ENCODE results near the gene PCDHA13. TPM values are rescaled to one million over a fixed set of nuclear protein-coding genes. Genes with fewer than 3 reads are reported as not detected.

The PCDHA13 gene
- total RNA-seq, 4 donors from 2014 or later = 0.39 to 2.1 (median 0.76) TPM

DNA sequence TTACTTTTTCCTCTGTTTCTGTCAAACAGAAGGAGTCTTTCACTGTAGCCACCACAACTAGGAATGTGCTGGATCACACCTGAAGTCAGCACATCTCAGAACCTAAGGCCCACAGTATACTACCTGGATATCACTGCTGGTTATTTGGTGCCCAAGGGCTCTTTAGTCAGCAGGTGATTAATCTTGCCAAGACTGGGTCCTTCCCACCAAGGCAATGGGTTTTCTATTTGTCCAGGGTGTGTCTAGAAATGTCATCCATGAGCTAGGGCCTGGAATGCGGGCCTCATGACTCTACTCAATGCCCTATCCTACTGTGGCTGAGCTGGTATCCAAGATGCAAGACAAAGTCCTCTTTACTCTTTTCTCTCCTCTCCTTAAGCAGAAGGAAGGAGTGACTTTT, 34.4 kb downstream of the PCDHA13 start:
- Histone ChIP-seq H3K4me1 (no peaks in the 10 kb centered on the region), H3K27me3 (no peaks in the 10 kb centered on the region), H3K9me3 (no peaks in the 10 kb centered on the region), H3K27ac (replicated peaks in 1 of 4) (no peak overlapping the region), H3K36me3 (no peaks in the 10 kb centered on the region), H3K4me3 (no peak overlapping the region)
- TF ChIP-seq POLR2AphosphoS5 (IDR thresholded peaks at IDR 0.05) (no peak), EP300 (IDR thresholded peaks at IDR 0.05) (no peak), POLR2A (IDR thresholded peaks at IDR 0.05; ENCODE audit: low read depth) (no peak)
- TF ChIP-seq, protein P1, sequence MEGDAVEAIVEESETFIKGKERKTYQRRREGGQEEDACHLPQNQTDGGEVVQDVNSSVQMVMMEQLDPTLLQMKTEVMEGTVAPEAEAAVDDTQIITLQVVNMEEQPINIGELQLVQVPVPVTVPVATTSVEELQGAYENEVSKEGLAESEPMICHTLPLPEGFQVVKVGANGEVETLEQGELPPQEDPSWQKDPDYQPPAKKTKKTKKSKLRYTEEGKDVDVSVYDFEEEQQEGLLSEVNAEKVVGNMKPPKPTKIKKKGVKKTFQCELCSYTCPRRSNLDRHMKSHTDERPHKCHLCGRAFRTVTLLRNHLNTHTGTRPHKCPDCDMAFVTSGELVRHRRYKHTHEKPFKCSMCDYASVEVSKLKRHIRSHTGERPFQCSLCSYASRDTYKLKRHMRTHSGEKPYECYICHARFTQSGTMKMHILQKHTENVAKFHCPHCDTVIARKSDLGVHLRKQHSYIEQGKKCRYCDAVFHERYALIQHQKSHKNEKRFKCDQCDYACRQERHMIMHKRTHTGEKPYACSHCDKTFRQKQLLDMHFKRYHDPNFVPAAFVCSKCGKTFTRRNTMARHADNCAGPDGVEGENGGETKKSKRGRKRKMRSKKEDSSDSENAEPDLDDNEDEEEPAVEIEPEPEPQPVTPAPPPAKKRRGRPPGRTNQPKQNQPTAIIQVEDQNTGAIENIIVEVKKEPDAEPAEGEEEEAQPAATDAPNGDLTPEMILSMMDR (IDR thresholded peaks at IDR 0.05) = no peak
- DNase-seq (ENCODE audit: extremely low spot score) = no peak
- 57% methylated on average over 1 of the region's 1 CpG for WGBS
- intact Hi-C loops (cut with DNase I) = no loop called here

GRCh38 chr5:140923601-140924000, 41.7 kb downstream of the PCDHA13 start:
- no peak overlapping the region for H3K4me3 ChIP-seq
- 65% methylated on average over 4 of the region's 4 CpGs for WGBS
- no peak overlapping the region for H3K27ac ChIP-seq (replicated peaks in 1 of 4)
- H3K9me3 ChIP-seq = no peaks in the 10 kb centered on the region
- no peaks in the 10 kb centered on the region for H3K36me3 ChIP-seq
- H3K4me1 ChIP-seq = peaks cover 9 to 30% (median 23%) of the 10 kb centered on the region in 4 donors
- H3K27me3 ChIP-seq = peaks cover 0 to 23% (median 3%) of the 10 kb centered on the region in 4 donors
- TF ChIP-seq, protein P1 (IDR thresholded peaks at IDR 0.05) = no peak
- no peak for TF ChIP-seq POLR2A (IDR thresholded peaks at IDR 0.05; ENCODE audit: low read depth)
- no peak for TF ChIP-seq POLR2AphosphoS5 (IDR thresholded peaks at IDR 0.05)
- TF ChIP-seq EP300 (IDR thresholded peaks at IDR 0.05) = no peak
- intact Hi-C loops (cut with DNase I) = no loop called here
- DNase-seq (ENCODE audit: extremely low spot score) = no peak

GRCh38 chr5:140925806-140926442, 44.0 kb downstream of the PCDHA13 start, which contains the start of gene PCDHAC1:
TSS of gene PCDHAC1 (plus strand) at chr5:140926299. CDS start at chr5:140926893, 594 bp downstream.
- Histone ChIP-seq H3K27ac (replicated peaks in 1 of 4) (peak within 1 kb of the TSS; percentile 72 to 77 (median 74)), H3K9me3 (no peaks in the 10 kb centered on the region), H3K4me3 (peak within 1 kb of the TSS; percentile 62 to 64 (median 63)), H3K36me3 (no peaks in the 10 kb centered on the region), H3K27me3 (peaks cover 0 to 29% (median 3%) of the 10 kb centered on the region in 4 donors), H3K4me1 (peaks cover 9 to 30% (median 23%) of the 10 kb centered on the region in 4 donors)
- intact Hi-C loops (cut with DNase I) = loop anchor here (1.0 to 5.0 kb wide), 3 partner anchors 36 to 114 kb away; partner anchors contain the start of gene PCDHA13
- TF ChIP-seq POLR2AphosphoS5 (IDR thresholded peaks at IDR 0.05) (no peak), EP300 (IDR thresholded peaks at IDR 0.05) (no peak), POLR2A (IDR thresholded peaks at IDR 0.05; ENCODE audit: low read depth) (no peak)
- TF ChIP-seq, protein P1 (IDR thresholded peaks at IDR 0.05) = no peak
- 8% methylated on average over 15 of the region's 41 CpGs for WGBS
- no peak for DNase-seq (ENCODE audit: extremely low spot score)

DNA sequence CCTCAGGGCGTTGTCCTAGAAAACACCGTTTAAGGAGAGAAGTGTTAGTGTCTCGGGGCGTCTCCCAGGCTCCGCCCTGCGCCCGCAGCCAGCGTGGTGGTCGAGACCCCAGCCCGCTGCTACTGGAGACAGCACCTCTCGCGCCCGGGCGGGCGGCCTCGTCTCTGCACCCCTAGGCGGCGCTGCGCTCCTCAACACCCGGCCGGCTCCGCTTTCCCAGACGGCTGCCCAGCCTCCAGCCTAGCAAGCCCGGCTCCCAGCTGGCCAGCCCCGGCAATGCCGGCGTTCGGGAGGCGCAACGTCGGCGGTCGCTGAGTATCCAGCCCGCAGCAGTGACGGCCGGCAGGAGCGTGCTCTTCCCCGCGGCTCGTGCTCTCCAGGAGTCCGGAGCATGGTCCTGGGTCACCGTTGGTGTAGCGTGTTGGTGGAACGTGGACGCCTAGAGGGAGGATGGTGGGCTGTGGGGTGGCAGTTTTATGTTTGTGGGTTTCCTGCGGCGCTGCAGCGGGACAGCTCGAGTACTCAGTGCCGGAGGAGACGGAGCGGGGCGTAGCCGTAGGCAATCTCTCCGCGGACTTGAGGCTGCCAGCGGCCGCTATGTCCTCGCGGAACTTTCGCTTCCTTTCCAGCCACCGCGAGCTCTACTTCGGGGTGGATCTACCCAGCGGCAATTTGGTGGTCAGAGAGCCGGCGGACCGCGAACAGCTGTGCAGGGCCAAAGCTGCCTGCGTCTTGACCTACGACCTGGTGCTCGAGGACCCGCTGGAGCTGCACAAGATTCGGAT, 44.7 kb downstream of the PCDHA13 start:
- peak overlapping the region; percentile 72 to 77 (median 74) for H3K27ac ChIP-seq (replicated peaks in 1 of 4)
- H3K36me3 ChIP-seq = no peaks in the 10 kb centered on the region
- no peak for DNase-seq (ENCODE audit: extremely low spot score)
- H3K4me3 ChIP-seq = peak overlapping the region; percentile 62 to 64 (median 63)
- intact Hi-C loops (cut with DNase I) = loop anchor here (1.0 to 5.0 kb wide), 3 partner anchors 36 to 114 kb away; partner anchors contain the start of gene PCDHA13
- TF ChIP-seq, protein P1 (IDR thresholded peaks at IDR 0.05) = peak; percentile 73 to 96 (median 85)
- no peak for TF ChIP-seq POLR2A (IDR thresholded peaks at IDR 0.05; ENCODE audit: low read depth)
- TF ChIP-seq POLR2AphosphoS5 (IDR thresholded peaks at IDR 0.05) = peak; percentile 29 to 35
- no peaks in the 10 kb centered on the region for H3K9me3 ChIP-seq
- peaks cover 0 to 29% (median 3%) of the 10 kb centered on the region in 4 donors for H3K27me3 ChIP-seq
- peaks cover 9 to 30% (median 23%) of the 10 kb centered on the region in 4 donors for H3K4me1 ChIP-seq
- 1% methylated on average over 28 of the region's 74 CpGs for WGBS
